HG03520 (cell line): Measurements from ENCODE around the gene ELOVL2.
"Not testable (repeated sequence)": the region's sequence is repeated elsewhere in the genome, so short reads cannot be mapped to it uniquely, and the experiment has no call there.

Source experiments
- ATAC-seq: cut with Tn5 transposase; IDR thresholded peaks from one replicate; pipeline ENCODE4 v1.9.1; 2021; ENCODE audit warnings: mild to moderate bottlenecking, moderate library complexity; ENCODE audit not compliant: unreplicated experiment

ELOVL2 gene, protein sequence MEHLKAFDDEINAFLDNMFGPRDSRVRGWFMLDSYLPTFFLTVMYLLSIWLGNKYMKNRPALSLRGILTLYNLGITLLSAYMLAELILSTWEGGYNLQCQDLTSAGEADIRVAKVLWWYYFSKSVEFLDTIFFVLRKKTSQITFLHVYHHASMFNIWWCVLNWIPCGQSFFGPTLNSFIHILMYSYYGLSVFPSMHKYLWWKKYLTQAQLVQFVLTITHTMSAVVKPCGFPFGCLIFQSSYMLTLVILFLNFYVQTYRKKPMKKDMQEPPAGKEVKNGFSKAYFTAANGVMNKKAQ

DNA sequence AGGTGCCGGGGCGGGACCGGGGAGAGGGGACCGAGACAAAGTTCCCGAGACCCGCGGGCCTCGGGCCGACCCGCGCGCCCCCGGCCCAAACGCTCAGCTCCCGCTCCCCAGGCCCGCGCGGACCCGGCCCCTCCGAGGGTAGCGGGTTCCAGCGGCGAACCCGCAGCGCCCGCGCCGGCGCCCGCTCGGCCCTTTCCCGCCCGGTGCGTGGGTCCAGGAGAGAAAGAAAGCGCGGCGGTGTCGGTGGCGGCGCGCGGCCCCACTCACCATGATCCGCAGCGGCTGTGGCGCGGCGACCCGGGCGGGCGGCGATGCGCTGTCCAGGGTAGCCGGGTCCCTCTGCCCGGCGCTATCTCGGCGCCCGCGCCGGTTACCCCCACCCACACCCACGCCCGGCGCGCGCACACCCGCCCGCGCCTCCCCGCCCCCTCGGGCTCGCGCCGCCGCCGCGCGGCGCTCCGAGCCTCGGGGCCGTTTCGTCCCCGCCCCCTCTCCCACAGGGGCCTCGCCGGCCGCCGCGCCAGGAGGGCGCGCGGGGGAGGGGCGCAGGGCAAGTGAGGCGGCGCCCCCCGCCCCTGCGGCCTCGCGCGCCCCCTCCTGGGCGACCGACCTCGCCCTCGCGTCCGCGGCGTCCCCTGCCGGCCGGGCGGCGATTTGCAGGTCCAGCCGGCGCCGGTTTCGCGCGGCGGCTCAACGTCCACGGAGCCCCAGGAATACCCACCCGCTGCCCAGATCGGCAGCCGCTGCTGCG is at the start of gene ELOVL2:
Gene ELOVL2 (minus strand): TSS at position 345 of the 751 bp plus-strand sequence. CDS start 75 bp downstream, at position 270.
- no peak for ATAC-seq

DNA sequence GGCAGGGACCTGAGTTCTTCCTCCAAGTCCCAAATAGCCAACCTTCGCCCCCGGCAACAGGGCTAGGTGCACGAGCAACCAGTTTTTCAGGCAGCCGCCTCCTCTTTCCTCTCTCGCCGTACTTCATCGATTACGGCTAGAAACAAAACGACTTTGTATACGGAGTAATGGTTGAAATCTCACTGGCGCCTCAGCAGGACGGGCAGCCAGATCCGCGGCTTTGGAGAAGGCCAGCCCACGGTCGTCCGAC is 49.2 kb upstream of the ELOVL2 start:
- ATAC-seq, result peak; percentile 20

DNA sequence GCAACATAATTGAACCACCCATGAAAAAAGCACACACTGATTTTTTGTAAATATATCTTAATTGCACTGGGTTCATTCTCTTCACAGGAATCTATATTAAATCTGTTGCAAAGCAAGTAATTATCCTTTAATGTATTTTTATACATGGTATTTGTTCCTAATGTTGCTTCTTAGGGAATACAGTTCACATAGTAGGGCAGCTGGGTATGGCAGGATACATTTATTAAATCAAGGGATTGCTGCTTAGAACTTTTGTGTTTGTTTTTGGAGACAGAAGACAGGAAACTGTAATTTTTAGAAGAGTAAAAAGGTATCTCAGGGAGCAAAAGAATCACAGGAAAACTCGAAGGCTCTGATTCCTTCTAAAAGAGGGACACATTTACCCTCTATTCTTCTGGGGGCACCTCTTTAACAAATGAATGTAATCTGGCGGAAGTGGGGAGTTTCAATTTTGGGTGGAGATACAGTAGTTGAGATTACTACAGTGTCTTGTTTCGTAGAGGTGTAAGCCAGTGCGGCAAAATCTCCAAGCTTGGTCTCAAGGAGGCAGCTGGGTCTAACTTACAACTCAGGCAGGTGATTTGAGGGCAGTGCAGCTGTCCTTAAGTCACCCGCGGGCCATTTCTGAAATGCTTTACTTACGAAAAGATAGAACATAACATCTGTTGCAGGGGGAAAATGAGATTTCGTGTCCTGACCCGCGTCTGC is 48.7 kb upstream of the ELOVL2 start:
- ATAC-seq, result peak; percentile 26

DNA sequence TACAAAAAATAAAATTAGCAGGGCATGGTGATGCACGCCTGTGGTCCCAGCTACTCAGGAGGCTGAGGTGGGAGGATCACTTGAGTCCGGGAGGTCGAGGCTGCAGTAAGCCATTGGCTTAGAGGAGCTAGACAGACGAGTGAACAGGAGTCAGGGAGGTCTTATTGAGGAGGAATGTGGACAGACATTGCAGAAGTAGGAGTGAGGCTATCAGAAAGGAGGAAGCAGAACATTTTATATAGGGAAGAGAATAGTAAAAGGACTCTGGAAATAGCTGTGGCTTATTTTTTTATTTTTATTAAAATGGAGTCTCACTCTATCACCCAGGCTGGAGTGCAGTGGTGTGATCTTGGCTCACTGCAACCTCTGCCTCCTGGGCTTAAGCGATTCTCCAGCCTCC is 47.0 kb upstream of the ELOVL2 start:
- ATAC-seq, result not testable (repeated sequence)

DNA sequence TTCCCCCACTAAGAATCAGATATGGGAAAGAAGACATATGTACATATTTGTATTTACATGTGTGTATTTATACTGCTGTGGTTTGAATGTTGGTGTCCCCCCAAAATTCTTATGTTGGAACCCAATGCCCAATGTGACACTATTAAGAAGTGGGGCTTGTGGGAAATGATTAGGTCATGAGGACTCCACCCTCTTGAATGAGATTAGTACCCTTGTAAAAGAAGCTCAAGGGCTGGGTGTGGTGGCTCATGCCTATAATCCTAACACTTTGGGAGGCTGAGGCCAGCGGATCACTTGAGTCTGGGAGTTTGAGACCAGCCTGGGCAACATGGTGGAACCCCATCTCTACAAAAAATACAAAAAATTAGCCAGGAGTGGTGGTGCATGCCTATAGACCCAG is 45.6 kb upstream of the ELOVL2 start:
- ATAC-seq, result no peak

DNA sequence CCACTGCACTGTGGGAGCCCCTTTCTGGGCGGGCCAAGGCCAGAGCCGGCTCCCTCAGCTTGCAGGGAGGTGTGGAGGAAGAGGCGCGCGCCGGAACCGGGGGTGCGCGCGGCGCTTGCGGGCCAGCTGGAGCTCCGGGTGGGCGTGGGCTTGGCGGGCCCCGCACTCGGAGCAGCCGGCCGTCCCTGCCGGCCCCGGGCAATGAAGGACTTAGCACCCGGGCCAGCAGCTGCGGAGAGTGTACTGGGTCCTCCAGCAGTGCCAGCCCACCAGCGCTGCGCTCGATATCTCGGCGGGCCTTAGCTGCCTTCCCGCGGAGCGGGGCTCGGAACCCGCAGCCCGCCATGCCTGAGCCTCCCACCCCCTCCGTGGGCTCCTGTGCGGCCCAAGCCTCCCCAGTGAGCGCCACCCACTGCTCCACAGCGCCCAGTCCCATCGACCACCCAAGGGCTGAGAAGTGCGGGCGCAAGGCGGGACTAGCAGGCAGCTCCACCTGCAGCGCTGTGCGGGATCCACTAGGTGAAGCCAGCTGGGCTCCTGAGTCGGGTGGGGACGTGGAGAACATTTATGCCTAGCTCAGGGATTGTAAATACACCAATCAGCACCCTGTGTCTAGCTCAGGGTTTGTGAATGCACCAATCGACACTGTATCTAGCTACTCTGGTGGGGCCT is 43.2 kb upstream of the ELOVL2 start:
- ATAC-seq, result not testable (repeated sequence)

DNA sequence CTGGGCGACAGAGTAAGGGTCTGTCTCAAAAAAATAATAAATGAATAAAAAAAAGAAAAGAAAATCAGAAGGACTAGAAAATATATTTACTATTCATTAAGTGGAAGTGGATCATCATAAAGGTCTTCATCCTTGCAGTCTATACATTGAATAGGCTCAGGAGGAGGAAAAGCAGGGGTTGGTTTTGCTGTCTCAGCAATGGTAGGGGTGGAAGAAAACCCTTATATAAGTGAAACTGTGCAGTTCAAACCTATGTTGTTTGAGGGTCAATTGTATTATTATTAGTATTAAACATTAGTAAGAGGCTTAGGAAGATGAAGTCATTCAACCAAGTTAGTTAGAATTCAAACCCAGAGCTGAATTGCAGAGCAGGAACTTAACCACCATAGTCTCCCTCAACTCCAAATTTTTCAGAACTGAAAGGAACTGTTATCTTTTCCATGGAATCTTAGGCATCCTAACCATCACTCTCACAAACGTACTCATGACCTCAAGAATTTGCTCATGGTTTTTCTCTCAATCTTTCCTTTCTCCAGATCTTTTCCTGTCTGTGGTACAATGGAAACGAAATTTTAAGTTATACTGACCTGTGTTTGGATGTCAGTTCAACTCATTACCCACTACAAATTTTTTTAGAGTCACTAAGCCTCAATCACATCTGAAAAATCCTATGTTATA is 41.8 kb upstream of the ELOVL2 start:
- no peak for ATAC-seq

DNA sequence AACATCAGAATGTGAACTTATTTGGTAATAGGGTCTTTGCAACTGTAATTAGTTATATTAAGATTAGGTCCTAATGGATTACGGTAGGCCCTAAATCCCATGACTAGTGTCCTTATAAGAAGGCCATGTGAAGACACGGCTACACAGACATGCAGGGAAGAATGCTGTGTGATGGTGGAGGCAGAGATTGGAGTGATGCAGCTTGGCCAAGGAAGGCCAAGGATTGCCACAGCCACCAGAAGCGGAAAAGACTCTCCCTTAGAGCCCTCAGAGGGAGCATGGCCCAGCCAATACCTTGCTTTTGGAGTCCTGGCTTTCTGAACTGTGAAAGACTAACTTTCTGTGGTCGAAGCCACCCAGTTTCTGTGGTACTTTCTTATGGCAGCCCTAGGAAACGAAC is 39.9 kb upstream of the ELOVL2 start:
- no peak for ATAC-seq

DNA sequence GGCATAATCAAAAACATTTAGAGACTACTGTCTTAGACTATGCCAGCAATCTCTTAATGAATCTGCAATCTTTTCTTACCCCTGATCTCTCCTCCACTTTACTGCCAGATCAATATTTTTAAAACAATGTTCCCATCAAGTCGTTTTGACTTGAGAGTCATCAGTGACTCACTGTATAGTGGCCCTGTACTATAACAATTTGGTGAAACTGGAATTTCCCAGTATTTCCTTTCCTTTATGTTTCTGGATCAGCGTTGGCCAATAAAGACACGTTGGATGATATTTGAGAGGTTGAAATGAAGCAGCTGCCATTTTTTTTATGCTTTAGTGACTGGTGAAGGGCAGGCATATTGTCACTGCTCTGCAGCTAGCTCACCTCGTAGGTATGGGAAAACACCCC is 39.4 kb upstream of the ELOVL2 start:
- no peak for ATAC-seq

DNA sequence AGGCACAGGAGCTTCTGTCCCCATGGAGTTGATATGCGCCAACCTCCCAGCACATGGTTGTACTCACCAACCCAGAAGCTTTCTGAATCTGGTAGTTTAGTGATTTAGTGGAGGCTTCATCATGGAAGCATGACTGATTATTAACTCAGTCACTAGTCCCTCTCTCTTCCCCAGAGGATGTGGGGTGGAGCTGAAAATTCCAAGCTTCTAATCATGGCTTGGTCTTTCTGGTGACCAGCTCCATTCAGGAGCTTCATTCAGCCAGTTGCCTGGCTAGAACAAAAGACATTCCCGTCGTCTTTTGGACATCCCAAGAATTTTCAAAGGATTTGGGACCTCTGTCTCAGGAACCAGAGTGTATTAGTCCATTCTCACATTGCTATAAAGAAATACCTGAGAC is 36.2 kb upstream of the ELOVL2 start:
- ATAC-seq, result no peak

DNA sequence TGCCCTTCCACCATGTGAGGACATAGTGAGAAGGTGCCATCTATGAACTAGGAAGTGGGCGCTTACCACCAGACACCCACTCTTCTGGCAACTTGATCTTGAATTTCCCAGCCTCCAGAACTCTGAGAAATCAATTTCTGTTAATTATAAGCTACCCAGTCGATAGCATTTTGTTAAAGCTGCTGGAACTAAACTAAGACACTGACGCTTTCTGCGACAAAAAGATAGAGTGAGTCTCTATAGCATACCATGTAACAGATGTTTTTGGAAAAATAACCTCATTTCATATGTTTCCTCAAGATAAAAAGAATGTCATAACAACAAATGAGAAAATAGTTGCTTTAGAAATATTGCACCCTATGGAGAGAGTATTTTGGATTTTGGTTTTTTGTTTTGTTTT is 34.2 kb upstream of the ELOVL2 start:
- no peak for ATAC-seq

DNA sequence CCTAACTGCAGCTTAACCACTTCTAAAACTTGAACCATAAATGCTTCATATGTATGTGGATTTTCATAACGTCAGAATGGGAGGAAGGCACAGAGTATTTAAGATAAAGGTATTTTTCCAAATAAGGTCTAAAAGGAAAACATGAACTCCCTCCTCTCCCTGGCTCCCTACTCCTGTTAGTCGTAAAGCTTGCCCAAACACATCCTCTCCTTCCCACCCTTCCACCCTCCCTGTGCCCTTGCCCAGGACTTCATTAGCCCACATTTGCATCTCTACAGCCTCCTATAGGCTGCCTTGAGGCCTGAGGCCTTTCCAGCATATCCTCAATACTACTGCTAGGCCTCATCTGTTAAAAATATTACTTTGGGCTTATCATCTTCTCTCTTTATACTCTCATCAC is 32.4 kb upstream of the ELOVL2 start:
- ATAC-seq, result no peak

DNA sequence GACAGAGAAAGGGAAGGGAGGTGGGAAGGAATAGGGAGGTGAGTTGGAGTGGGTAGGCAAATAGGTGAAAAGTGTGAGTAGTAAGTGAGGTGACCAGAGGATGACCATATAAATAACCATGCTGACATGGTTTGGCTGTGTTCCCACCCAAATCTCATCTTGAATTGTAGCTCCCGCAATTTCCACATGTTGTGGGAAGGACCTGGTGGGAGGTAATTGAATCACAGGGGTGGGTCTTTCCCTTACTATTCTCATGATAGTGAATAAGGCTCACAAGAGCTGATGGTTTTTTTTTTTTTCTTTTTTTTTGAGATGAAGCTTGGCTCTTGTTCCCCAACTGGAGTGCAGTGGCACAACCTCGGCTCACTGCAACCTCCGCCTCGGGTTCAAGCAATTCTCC is 28.0 kb upstream of the ELOVL2 start:
- no peak for ATAC-seq

DNA sequence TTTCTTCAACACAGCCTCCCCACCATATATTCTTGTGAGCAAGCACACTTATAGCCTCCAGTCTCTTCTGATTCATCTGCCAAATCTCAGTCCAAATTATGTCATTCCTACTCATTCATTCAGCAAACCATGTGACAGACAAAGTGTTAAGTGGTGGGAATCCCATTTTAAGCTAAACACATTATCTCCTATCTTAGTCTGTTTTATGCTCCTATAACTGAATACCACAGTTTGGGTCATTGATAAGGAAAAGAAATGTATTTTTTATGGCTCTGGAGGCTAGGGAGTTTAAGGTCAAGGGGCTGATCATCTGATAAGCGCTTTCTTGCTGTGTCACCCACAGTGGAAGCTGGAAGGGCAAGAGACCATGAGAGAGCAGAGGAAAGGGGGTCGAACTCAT is 25.7 kb upstream of the ELOVL2 start:
- ATAC-seq, result no peak

DNA sequence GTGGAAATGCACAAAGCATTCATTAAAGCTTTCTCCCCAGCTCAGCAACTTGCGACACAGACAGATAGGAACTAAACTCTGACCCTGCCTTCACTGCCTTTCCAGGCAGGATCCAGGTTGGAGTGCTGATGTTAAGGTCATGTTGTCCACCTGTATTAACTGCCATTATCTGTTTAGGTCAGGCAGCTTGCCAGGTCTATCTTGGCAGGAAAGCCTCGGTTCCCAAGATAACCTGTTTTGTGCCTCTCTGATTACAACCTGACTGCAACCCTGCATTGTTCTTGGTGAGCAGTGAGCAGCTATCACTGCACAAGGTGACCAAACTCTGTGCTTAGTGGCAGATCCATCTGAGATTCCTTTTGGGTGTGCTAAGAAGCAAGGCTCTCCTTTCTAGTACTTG is 23.2 kb upstream of the ELOVL2 start:
- no peak for ATAC-seq

DNA sequence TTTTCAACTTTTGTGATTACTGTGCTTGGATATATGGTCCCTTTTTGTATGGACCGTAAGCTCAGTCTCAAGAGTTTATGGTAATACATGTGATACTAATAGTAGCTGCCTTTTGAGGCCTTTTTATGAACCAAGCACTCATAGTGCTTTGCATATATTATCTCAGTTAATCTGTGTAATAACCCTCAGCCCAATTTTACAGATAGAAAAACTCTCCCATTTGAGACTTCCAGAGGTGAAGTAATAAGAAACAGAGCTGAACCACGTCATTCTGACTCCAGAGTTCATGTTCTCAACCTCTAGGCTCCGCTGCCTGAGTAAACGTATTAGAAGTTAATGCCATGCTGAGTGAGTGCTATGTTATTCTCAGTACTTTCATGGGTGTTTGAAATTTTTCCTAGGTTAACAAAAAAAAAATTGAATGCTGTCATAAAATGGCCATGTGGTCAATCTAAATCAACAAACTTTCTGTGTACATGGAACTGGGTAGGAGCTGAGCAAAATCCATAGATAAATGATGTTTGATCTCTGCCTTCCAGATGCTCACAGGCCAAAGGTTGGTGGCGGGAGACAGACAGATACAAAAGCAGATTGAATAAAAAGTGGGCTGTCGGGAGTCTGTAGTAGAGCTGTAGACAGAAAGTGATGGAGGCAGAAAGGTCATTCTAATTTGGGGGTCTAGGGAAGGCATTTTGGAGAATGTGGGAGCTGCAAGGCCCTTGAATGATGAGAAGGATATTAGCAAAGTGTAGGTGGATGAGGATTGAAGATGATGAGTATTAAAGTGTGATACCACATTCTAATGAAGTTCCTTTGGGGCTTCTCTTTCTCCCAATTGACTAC is 22.6 kb upstream of the ELOVL2 start:
- no peak for ATAC-seq

DNA sequence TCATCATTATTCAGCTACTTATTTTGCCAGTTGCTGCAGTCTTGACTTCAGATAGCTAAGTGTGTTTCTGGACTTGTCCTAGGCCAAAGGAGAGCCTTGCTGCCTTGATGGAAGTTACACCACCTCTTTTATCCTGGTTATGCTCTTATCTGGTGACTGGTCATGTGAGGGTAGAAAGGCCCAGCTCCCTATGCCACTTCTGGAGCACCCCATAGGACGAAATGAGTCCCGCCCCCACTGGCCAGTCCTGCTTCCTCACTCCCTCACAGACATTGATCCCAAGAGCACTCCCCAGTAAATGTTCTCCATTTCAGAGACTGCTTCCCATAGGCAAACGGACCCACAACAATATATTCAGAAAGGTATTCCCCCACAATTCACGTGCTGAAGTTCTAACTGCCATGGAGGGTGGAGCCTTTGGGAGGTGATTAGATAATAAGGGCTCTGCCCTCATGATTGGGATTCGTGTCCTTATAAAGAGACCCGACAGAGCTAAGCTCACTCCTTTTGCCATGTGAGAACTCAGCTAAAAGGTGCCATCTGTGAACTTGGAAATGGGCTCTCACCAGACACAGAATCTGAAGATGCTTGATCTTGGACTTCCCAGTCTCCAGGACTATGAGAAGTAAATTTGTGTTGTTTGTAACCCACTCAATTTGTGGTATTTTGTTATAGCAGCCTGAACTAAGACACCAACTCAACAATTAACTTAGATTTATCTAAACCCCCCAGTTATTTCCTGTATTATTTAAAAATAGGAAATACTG is 21.5 kb upstream of the ELOVL2 start:
- ATAC-seq, result no peak

DNA sequence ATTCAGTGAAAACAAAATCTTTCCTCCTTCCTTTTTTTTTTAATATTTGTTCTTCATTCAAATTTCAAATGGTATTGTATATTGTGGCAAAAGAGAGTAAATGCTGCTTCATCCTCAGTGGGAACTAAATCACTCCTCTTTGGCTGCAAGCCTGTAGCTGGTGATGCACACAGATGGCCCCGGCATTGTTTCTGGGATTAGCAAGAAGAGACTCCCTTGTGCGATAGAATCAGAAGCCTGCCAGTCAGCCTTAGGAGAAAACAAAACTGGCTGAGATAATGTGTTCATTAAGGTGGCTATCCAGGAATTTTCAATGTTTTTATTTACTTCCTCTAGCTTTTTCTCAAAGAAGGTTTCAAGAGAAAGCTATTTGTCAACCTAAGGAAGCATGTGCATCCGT is 20.7 kb upstream of the ELOVL2 start:
- ATAC-seq, result no peak

DNA sequence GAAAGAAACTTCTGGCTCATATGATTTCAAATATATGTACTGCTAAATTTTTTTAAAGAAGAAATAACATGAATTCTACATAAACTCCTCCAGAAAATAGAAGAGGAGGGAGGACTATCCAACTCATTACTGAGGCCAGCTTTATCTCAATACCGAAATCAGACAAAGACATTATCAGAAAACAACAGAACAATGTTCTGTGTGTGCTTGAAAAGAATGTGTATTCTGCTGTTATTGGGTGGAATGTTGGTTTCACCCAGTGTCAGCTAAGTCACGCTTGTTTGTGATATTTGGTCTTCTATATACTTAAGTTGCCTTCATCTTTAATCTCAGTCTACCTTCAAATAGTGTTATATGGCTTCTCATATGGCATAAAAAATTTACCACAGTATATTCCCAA is 18.6 kb upstream of the ELOVL2 start:
- ATAC-seq, result no peak

DNA sequence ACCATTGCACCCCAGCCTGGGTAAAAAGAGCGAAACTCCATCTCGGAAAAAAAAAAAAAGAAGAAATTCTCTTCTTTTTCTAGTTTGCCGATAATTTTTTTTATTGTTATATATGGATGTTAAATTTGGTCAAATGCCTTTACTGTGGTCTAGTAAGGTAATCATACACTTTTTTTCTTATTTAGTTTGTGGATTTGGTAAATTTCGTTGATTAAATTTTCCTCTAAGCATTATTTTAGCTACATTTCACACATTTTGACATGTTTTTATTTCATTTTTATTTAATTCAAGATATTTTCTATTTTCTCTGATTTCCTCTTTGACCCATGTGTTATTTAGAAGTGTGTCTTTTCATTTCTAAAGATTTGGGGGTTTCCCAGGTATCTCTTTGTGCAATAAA is 18.0 kb upstream of the ELOVL2 start:
- no peak for ATAC-seq
